OCI-LY1 (cell line): ENCODE results near the gene IGFBPL1.

Experiments
- H2AFZ ChIP-seq: fragments of 200-600 bp; sonication (generic), shearing (Covaris generic); 2 replicates; pipeline ENCODE4 v1.6.0; 2014; ENCODE audit warnings: antibody characterized with exemption, mild to moderate bottlenecking, low read length
- H3F3A ChIP-seq: fragments of 200-600 bp; sonication (generic), shearing (Covaris generic); 2 replicates; pipeline ENCODE4 v1.6.0; 2014; ENCODE audit warnings: mild to moderate bottlenecking, antibody characterized with exemption, low read length, moderate library complexity; ENCODE audit not compliant: insufficient read depth
- H3K27ac ChIP-seq: fragments of 200-600 bp; sonication (generic); 2 replicates; pipeline ENCODE4 v1.5.1; 2014; ENCODE audit warnings: low read length, mixed run types, mild to moderate bottlenecking, low read depth; ENCODE audit not compliant: poor library complexity, severe bottlenecking
- H3K27me3 ChIP-seq: fragments of 200-600 bp; sonication (generic); 2 replicates; pipeline ENCODE4 v1.6.0; 2014; ENCODE audit warnings: antibody characterized with exemption, mild to moderate bottlenecking, low read length, moderate library complexity; ENCODE audit not compliant: insufficient read depth
- H3K36me3 ChIP-seq: fragments of 200-600 bp; sonication (generic); 2 replicates; pipeline ENCODE4 v1.6.1; 2014; ENCODE audit warnings: mild to moderate bottlenecking, antibody characterized with exemption, low read length, moderate library complexity, mixed read lengths; ENCODE audit not compliant: insufficient read depth
- H3K4me1 ChIP-seq: fragments of 200-600 bp; sonication (generic); 2 replicates; pipeline ENCODE4 v1.5.1; 2014; ENCODE audit warnings: mild to moderate bottlenecking, low read length, moderate library complexity; ENCODE audit not compliant: insufficient read depth, severe bottlenecking
- H3K4me2 ChIP-seq: fragments of 200-600 bp; sonication (generic), shearing (Covaris generic); 2 replicates; pipeline ENCODE4 v1.6.1; 2014; ENCODE audit warnings: low read length
- H3K4me3 ChIP-seq: fragments of 200-600 bp; sonication (generic); 2 replicates; pipeline ENCODE4 v1.5.1; 2014; ENCODE audit warnings: low read length, low read depth, mild to moderate bottlenecking, mixed read lengths; ENCODE audit not compliant: poor library complexity, severe bottlenecking
- H3K79me2 ChIP-seq: fragments of 200-600 bp; shearing (Covaris generic); 2 replicates; pipeline ENCODE4 v1.6.1; 2016; ENCODE audit warnings: mixed run types, low read length, mixed read lengths; ENCODE audit not compliant: insufficient read depth
- H3K9ac ChIP-seq: fragments of 200-600 bp; sonication (generic), shearing (Covaris generic); 2 replicates; pipeline ENCODE4 v1.6.1; 2014; ENCODE audit warnings: mild to moderate bottlenecking, low read length, mixed read lengths
- H3K9me2 ChIP-seq: fragments of 200-600 bp; sonication (generic), shearing (Covaris generic); 2 replicates; pipeline ENCODE4 v1.6.1; 2014; ENCODE audit warnings: low read depth, mild to moderate bottlenecking, low read length, mixed read lengths
- H3K9me3 ChIP-seq: fragments of 200-600 bp; shearing (Covaris generic); 2 replicates; pipeline ENCODE4 v1.6.1; 2014; ENCODE audit warnings: low read length, mixed read lengths
- H4K20me1 ChIP-seq: fragments of 200-600 bp; sonication (generic), shearing (Covaris generic); 2 replicates; pipeline ENCODE4 v1.6.0; 2016; ENCODE audit warnings: mild to moderate bottlenecking, low read length; ENCODE audit not compliant: insufficient read depth
- EZH2 ChIP-seq: fragments of 200-600 bp; sonication (generic), shearing (Covaris generic); IDR thresholded peaks from 2 replicates; pipeline ENCODE4 v1.8.0; 2017; ENCODE audit warnings: borderline replicate concordance, mixed run types, mild to moderate bottlenecking, antibody characterized with exemption, low read length, moderate library complexity, mixed read lengths
- TF ChIP-seq, protein P1 (sequence below): fragments of 200-600 bp; sonication (generic), shearing (Covaris generic); IDR thresholded peaks from 2 replicates; pipeline ENCODE4 v1.5.1; 2017; ENCODE audit warnings: mild to moderate bottlenecking, antibody characterized with exemption, low read length, moderate library complexity, mixed read lengths

Gene IGFBPL1

DNA sequence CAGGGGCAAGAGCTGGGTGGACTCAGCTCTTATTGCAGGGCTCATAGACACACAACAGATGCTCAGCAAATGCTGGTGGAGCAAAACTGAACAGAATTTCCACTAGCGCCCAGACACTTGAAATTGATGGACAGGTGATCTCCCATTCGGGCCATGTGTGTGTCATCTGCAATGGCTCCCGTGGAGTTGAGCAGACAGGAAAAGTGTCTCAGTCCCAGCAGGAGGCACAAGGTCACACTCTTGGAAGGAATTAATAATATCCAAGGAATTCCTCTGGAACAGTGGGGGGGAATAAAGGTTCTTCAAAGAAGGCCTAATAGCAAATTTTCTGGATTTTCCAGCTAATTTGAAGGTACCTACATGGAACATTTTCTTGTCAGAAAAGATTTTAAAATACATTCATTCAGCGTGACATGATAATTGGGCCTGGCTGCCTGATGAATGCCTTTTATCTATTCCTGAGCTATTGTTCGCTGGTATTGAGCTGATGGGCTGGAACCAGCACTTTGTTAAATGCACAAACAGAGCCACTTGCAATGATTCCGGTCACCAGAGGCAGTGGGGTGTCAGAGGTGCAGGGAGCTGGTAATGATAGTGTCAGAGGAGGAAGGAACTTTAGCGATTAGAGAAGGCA lies 63.3 kb downstream of the IGFBPL1 start:
- H3K4me1 ChIP-seq, result no peaks in the 10 kb centered on the region
- no peak overlapping the region for H3K9ac ChIP-seq
- H3K4me3 ChIP-seq, result no peak overlapping the region
- no peak for TF ChIP-seq EZH2
- TF ChIP-seq, protein P1, sequence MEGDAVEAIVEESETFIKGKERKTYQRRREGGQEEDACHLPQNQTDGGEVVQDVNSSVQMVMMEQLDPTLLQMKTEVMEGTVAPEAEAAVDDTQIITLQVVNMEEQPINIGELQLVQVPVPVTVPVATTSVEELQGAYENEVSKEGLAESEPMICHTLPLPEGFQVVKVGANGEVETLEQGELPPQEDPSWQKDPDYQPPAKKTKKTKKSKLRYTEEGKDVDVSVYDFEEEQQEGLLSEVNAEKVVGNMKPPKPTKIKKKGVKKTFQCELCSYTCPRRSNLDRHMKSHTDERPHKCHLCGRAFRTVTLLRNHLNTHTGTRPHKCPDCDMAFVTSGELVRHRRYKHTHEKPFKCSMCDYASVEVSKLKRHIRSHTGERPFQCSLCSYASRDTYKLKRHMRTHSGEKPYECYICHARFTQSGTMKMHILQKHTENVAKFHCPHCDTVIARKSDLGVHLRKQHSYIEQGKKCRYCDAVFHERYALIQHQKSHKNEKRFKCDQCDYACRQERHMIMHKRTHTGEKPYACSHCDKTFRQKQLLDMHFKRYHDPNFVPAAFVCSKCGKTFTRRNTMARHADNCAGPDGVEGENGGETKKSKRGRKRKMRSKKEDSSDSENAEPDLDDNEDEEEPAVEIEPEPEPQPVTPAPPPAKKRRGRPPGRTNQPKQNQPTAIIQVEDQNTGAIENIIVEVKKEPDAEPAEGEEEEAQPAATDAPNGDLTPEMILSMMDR, result no peak
- no peak overlapping the region for H2AFZ ChIP-seq
- H4K20me1 ChIP-seq, result no peaks in the 10 kb centered on the region
- no peaks in the 10 kb centered on the region for H3K79me2 ChIP-seq
- H3K27me3 ChIP-seq, result no peaks in the 10 kb centered on the region
- H3K27ac ChIP-seq, result no peak overlapping the region
- no peaks in the 10 kb centered on the region for H3F3A ChIP-seq
- H3K9me3 ChIP-seq, result no peaks in the 10 kb centered on the region
- no peak overlapping the region for H3K4me2 ChIP-seq
- no peaks in the 10 kb centered on the region for H3K36me3 ChIP-seq
- no peaks in the 10 kb centered on the region for H3K9me2 ChIP-seq

DNA sequence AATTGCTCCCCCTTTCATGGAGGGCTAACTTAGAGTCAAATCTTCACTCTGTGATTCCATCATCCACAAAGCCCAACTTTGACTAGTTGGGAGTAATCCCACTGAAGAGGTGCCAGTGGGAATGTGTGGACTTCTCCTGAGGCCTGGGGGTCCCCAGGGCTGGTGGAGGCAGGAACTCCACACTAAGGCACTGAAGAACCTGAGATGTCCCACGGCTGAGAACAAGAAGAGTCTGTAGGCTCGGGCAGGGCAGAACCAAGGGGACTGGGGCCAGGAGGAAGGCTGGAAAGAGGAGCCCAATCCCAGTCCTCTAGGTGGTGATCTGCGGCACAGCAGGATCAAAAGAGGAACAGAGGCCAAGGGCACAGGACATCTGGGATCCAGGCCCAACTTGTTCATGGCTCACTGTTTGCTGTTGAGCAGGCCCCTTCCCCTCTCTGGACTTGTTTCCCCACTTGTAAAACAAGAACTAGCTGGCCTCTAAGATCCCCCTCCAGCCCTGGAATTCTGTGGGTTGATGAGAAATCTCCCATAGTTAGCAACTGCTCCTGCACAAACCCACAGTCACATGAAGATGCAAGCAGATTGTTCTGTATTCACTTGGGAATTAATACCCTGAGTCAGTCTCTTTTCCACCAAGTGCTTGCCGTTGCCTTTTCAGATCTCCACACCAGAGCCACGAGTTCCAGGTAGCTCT lies 64.4 kb downstream of the IGFBPL1 start:
- no peaks in the 10 kb centered on the region for H3K27me3 ChIP-seq
- H3K4me2 ChIP-seq, result no peak overlapping the region
- H3F3A ChIP-seq, result no peaks in the 10 kb centered on the region
- no peak overlapping the region for H3K9ac ChIP-seq
- no peaks in the 10 kb centered on the region for H3K79me2 ChIP-seq
- H3K9me3 ChIP-seq, result no peaks in the 10 kb centered on the region
- no peak overlapping the region for H3K27ac ChIP-seq
- no peak overlapping the region for H3K4me3 ChIP-seq
- H3K36me3 ChIP-seq, result no peaks in the 10 kb centered on the region
- no peaks in the 10 kb centered on the region for H3K9me2 ChIP-seq
- no peaks in the 10 kb centered on the region for H4K20me1 ChIP-seq
- no peaks in the 10 kb centered on the region for H3K4me1 ChIP-seq
- TF ChIP-seq, protein P1, result no peak
- no peak for TF ChIP-seq EZH2
- H2AFZ ChIP-seq, result no peak overlapping the region

DNA sequence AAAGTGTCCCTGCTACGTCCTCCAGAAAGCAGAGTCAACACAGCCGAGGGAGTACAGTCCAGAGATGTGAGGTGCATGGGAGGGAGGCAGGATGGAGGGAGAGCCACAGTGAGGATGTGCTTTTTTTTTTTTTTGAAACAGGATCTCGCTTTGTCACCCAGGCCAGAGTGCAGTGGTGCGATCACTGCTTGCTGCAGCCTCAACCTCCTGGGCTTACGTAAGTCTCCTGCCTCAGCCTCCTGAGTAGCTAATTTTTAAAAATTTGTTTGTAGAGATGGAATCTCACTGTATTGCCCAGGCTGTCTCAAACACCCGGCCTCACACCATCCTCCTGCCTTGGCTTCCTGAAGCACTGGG lies 65.0 kb downstream of the IGFBPL1 start:
- no peaks in the 10 kb centered on the region for H3K27me3 ChIP-seq

More for the DNA sequence above, 65.0 kb downstream of the IGFBPL1 start:
- Histone ChIP-seq H3K4me3 (no peak overlapping the region), H4K20me1 (no peaks in the 10 kb centered on the region), H3F3A (no peaks in the 10 kb centered on the region), H3K4me1 (no peaks in the 10 kb centered on the region), H3K79me2 (no peaks in the 10 kb centered on the region), H3K36me3 (no peaks in the 10 kb centered on the region), H3K9ac (no peak overlapping the region), H3K4me2 (no peak overlapping the region), H2AFZ (no peak overlapping the region), H3K9me3 (no peaks in the 10 kb centered on the region), H3K27ac (no peak overlapping the region), H3K9me2 (no peaks in the 10 kb centered on the region)
- no peak for TF ChIP-seq EZH2
- TF ChIP-seq, protein P1, result no peak
